ENCODE results near the gene LRSAM1. TPM values are rescaled to one million over a fixed set of nuclear protein-coding genes. Genes with fewer than 3 reads are reported as not detected.
A peak's percentile ranks its signal among the peaks of the same experiment; 100 is the strongest.

The LRSAM1 gene
- total and polyA plus RNA-seq, 11 donors, result 21.9 to 42.2 (median 31.6) TPM

- 84 to 86% (median 85%) methylated on average over 7 to 14 of the region's 14 CpGs for WGBS, 4 donors
- Histone ChIP-seq H3K27ac (peak overlapping the region in 6 of 12 donors; percentile 12 to 88 (median 76)), H3K4me1 (peaks cover 0 to 30% (median 12%) of the 10 kb centered on the region in 12 donors), H3K36me3 (peaks cover 0 to 81% (median 70%) of the 10 kb centered on the region in 9 donors), H3K27me3 (no peaks in the 10 kb centered on the region), H3K4me3 (no peak overlapping the region), H3K9me3 (no peaks in the 10 kb centered on the region)
- no peak for TF ChIP-seq CTCF (IDR thresholded peaks at IDR 0.05)
- TF ChIP-seq POLR2A (IDR thresholded peaks at IDR 0.05), result no peak
- intact Hi-C loops (cut with DNase I), result no loop called here
- ATAC-seq (no peak), DNase-seq (no peak)
These were observed 44.7 kb downstream of the LRSAM1 start for GRCh38 chr9:127495884-127496555.

- DNase-seq, result no peak
- Histone ChIP-seq H3K9me3 (no peaks in the 10 kb centered on the region), H3K27me3 (no peaks in the 10 kb centered on the region), H3K4me3 (no peak overlapping the region), H3K4me1 (peaks cover 0 to 30% (median 12%) of the 10 kb centered on the region in 12 donors), H3K36me3 (peaks cover 0 to 82% (median 69%) of the 10 kb centered on the region in 9 donors), H3K27ac (no peak overlapping the region)
- intact Hi-C loops (cut with DNase I), result no loop called here
- ATAC-seq, result no peak
- TF ChIP-seq CTCF (IDR thresholded peaks at IDR 0.05) (no peak), POLR2A (IDR thresholded peaks at IDR 0.05) (no peak)
- 78 to 88% (median 84%) methylated on average over 8 to 12 of the region's 12 CpGs for WGBS, 4 donors
These were observed 45.7 kb downstream of the LRSAM1 start for GRCh38 chr9:127496974-127497373.

GRCh38 chr9:127497656-127498290 lies 46.5 kb downstream of the LRSAM1 start:
- no peak for ATAC-seq
- Histone ChIP-seq H3K9me3 (no peaks in the 10 kb centered on the region), H3K36me3 (peaks cover 0 to 82% (median 68%) of the 10 kb centered on the region in 9 donors), H3K27me3 (no peaks in the 10 kb centered on the region), H3K4me3 (no peak overlapping the region), H3K4me1 (peaks cover 0 to 30% (median 12%) of the 10 kb centered on the region in 12 donors), H3K27ac (no peak overlapping the region)
- TF ChIP-seq CTCF (IDR thresholded peaks at IDR 0.05), result no peak
- TF ChIP-seq POLR2A (IDR thresholded peaks at IDR 0.05), result no peak
- no peak for DNase-seq
- 91 to 96% (median 92%) methylated on average over 12 to 13 of the region's 13 CpGs for WGBS, 4 donors
- intact Hi-C loops (cut with DNase I), result no loop called here

GRCh38 chr9:127498298-127498697 lies 47.0 kb downstream of the LRSAM1 start:
- no peak overlapping the region for H3K4me3 ChIP-seq
- no peak for TF ChIP-seq POLR2A (IDR thresholded peaks at IDR 0.05)
- no peak for TF ChIP-seq CTCF (IDR thresholded peaks at IDR 0.05)
- intact Hi-C loops (cut with DNase I), result no loop called here
- no peak for DNase-seq
- H3K27me3 ChIP-seq, result no peaks in the 10 kb centered on the region
- no peaks in the 10 kb centered on the region for H3K9me3 ChIP-seq
- peaks cover 0 to 26% (median 11%) of the 10 kb centered on the region in 12 donors for H3K4me1 ChIP-seq
- no peak for ATAC-seq
- H3K36me3 ChIP-seq, result peaks cover 0 to 82% (median 68%) of the 10 kb centered on the region in 9 donors
- no peak overlapping the region for H3K27ac ChIP-seq
- WGBS, 4 donors, result 92 to 100% (median 95%) methylated on average over 3 to 5 of the region's 5 CpGs
